ENCODE results near the gene TNFRSF21.

DNA sequence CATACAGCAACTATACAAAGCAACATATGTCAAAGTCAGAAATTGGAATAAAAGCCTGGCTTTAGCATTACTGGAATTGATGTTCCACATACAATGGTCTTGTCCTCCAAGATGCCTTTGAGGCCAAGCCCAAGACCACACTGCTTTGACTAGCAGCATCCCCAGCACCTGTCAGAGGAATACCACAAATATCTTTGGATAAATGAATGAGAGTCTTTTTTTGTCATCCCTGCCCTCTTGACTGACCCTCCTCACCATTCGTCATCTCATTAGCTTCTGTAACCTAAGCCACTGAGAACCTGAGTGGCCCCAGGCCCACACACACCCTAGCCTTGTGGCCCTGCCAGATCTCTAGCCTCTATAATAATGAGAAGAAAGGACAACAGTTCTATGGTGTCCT lies 48.5 kb downstream of the TNFRSF21 start:
- TF ChIP-seq MYC (IDR thresholded peaks at IDR 0.05; ENCODE audit: low read depth, low read length) (no peak), POLR2A (IDR thresholded peaks at IDR 0.05; ENCODE audit: extremely low read depth, insufficient read length) (no peak)
- TF ChIP-seq, protein P1, sequence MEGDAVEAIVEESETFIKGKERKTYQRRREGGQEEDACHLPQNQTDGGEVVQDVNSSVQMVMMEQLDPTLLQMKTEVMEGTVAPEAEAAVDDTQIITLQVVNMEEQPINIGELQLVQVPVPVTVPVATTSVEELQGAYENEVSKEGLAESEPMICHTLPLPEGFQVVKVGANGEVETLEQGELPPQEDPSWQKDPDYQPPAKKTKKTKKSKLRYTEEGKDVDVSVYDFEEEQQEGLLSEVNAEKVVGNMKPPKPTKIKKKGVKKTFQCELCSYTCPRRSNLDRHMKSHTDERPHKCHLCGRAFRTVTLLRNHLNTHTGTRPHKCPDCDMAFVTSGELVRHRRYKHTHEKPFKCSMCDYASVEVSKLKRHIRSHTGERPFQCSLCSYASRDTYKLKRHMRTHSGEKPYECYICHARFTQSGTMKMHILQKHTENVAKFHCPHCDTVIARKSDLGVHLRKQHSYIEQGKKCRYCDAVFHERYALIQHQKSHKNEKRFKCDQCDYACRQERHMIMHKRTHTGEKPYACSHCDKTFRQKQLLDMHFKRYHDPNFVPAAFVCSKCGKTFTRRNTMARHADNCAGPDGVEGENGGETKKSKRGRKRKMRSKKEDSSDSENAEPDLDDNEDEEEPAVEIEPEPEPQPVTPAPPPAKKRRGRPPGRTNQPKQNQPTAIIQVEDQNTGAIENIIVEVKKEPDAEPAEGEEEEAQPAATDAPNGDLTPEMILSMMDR (IDR thresholded peaks at IDR 0.05; ENCODE audit: low read depth, low read length): no peak

Measured in NB4 (cell line).